ENCODE results near the gene HSP90AB1. TPM values are rescaled to one million over a fixed set of nuclear protein-coding genes. Genes with fewer than 3 reads are reported as not detected.

HSP90AB1 gene
- total and polyA plus RNA-seq, 7 donors, result 182 to 569 (median 484) TPM

- Histone ChIP-seq H3K27me3 (peaks cover 21 to 65% (median 58%) of the 10 kb centered on the region in 3 donors), H3K4me1 (peaks cover 0 to 17% (median 14%) of the 10 kb centered on the region in 4 donors)
- WGBS, 2 donors, result 66 to 75% methylated on average over 1 of the region's 1 CpG
Observed at GRCh38 chr6:44269178-44269920, 22.4 kb downstream of the HSP90AB1 start.

GRCh38 chr6:44269921-44270525 is 23.1 kb downstream of the HSP90AB1 start, which contains the start of gene TMEM151B:
TMEM151B (plus strand) TSS chr6:44270450; CDS start chr6:44270743, 293 bp downstream.
- no peak for DNase-seq
- Histone ChIP-seq H3K9me3 (no peaks in the 10 kb centered on the region), H3K36me3 (no peaks in the 10 kb centered on the region), H3K27ac (no peak within 1 kb of the TSS), H3K4me3 (peak within 1 kb of the TSS in 3 of 4 donors; percentile 38 to 48 (median 48)), H3K27me3 (peaks cover 21 to 71% (median 63%) of the 10 kb centered on the region in 3 donors), H3K4me1 (peaks cover 0 to 11% (median 7%) of the 10 kb centered on the region in 4 donors)
- WGBS, 2 donors, result 10 to 16% methylated on average over 29 of the region's 29 CpGs
- intact Hi-C loops (cut with DNase I), result no loop called here
- TF ChIP-seq EP300 (IDR thresholded peaks at IDR 0.05), result no peak
- TF ChIP-seq POLR2A (IDR thresholded peaks at IDR 0.05), result no peak
- TF ChIP-seq POLR2AphosphoS5 (IDR thresholded peaks at IDR 0.05), result no peak
- TF ChIP-seq CTCF (IDR thresholded peaks at IDR 0.05), result no peak

More at GRCh38 chr6:44269178-44269920, 22.4 kb downstream of the HSP90AB1 start:
- TF ChIP-seq POLR2A (IDR thresholded peaks at IDR 0.05) (no peak), EP300 (IDR thresholded peaks at IDR 0.05) (no peak), POLR2AphosphoS5 (IDR thresholded peaks at IDR 0.05) (no peak), CTCF (IDR thresholded peaks at IDR 0.05) (no peak)
- DNase-seq, result no peak
- no peak overlapping the region for H3K27ac ChIP-seq
- H3K36me3 ChIP-seq, result no peaks in the 10 kb centered on the region
- no peaks in the 10 kb centered on the region for H3K9me3 ChIP-seq
- H3K4me3 ChIP-seq, result no peak overlapping the region
- intact Hi-C loops (cut with DNase I), result no loop called here

GRCh38 chr6:44270526-44271405 is 23.9 kb downstream of the HSP90AB1 start:
- intact Hi-C loops (cut with DNase I), result no loop called here
- Histone ChIP-seq H3K4me1 (peaks cover 0 to 15% (median 9%) of the 10 kb centered on the region in 4 donors), H3K27ac (no peak overlapping the region), H3K27me3 (peaks cover 23 to 79% (median 71%) of the 10 kb centered on the region in 3 donors), H3K4me3 (peak overlapping the region in 3 of 4 donors; percentile 38 to 48 (median 48)), H3K9me3 (no peaks in the 10 kb centered on the region), H3K36me3 (no peaks in the 10 kb centered on the region)
- WGBS, 2 donors, result 2% methylated on average over 90 of the region's 90 CpGs
- TF ChIP-seq POLR2AphosphoS5 (IDR thresholded peaks at IDR 0.05) (no peak), POLR2A (IDR thresholded peaks at IDR 0.05) (no peak), EP300 (IDR thresholded peaks at IDR 0.05) (no peak), CTCF (IDR thresholded peaks at IDR 0.05) (no peak)
- DNase-seq, result no peak

- DNase-seq, result no peak
- Histone ChIP-seq H3K27me3 (peaks cover 29 to 85% (median 77%) of the 10 kb centered on the region in 3 donors), H3K9me3 (no peaks in the 10 kb centered on the region), H3K36me3 (no peaks in the 10 kb centered on the region), H3K4me1 (peaks cover 0 to 21% (median 15%) of the 10 kb centered on the region in 4 donors), H3K27ac (no peak overlapping the region), H3K4me3 (no peak overlapping the region)
- TF ChIP-seq POLR2A (IDR thresholded peaks at IDR 0.05) (no peak), EP300 (IDR thresholded peaks at IDR 0.05) (no peak), POLR2AphosphoS5 (IDR thresholded peaks at IDR 0.05) (no peak), CTCF (IDR thresholded peaks at IDR 0.05) (no peak)
- intact Hi-C loops (cut with DNase I), result no loop called here
- WGBS, 2 donors, result 72 to 84% methylated on average over 6 of the region's 6 CpGs
Observed at GRCh38 chr6:44271406-44271723, 24.5 kb downstream of the HSP90AB1 start.
